Measurements from ENCODE around the gene UBASH3A. TPM values are rescaled to one million over a fixed set of nuclear protein-coding genes. Genes with fewer than 3 reads are reported as not detected.

Gene UBASH3A
- total and polyA plus RNA-seq, 2 donors (not counting 1 experiment from before 2014, with no cell fraction given), result 0.12 to 0.33 TPM

DNA sequence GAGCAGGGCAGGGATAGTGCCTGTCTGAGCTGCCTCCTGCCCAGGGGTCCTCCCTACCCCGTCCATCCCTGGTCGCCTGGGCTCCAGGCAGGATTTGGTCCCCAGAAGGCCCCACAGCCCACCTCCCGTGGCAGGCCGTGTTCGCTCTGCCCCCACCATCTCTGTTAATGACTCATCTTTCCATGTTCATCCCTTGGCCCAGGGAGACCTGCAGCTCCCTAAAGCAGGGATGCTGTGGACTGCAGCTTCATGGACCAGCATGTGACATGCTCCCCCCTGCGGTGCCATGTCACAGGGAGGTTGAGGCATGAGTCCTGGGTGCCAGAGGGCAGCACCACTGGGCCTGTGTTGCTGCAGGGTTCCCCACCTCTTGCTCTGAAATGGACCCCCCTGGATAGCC is 26.8 kb downstream of the UBASH3A start:
- Histone ChIP-seq H3K9ac (ENCODE audit: low read length) (no peak overlapping the region), H4K20me1 (ENCODE audit: control insufficient read depth, insufficient read depth, low read length, poor library complexity, severe bottlenecking) (no peaks in the 10 kb centered on the region), H3K79me2 (ENCODE audit: control insufficient read depth, insufficient read depth, low read length) (no peaks in the 10 kb centered on the region), H3K27me3 (replicated peaks in 1 of 4; ENCODE audit: control extremely low read depth in 1 of 4, control insufficient read depth in 3 of 4, insufficient read depth in 4 of 4, low read length in 3 of 4) (peaks cover 0 to 24% (median 7%) of the 10 kb centered on the region in 4 experiments), H3K36me3 (replicated peaks in 1 of 2; ENCODE audit: control extremely low read depth in 1 of 2, control insufficient read depth in 1 of 2, extremely low read depth in 1 of 2, insufficient read depth in 2 of 2, low read length in 1 of 2) (no peaks in the 10 kb centered on the region), H3K4me2 (replicated peaks; ENCODE audit: low read depth, low read length, poor library complexity, severe bottlenecking) (no peak overlapping the region), H3K4me1 (ENCODE audit: control insufficient read depth in 2 of 2, insufficient read depth in 2 of 2, low read length in 2 of 2) (peaks cover 6 to 15% of the 10 kb centered on the region in 2 donors), H2AFZ (ENCODE audit: insufficient read depth, low read depth, low read length, poor library complexity, severe bottlenecking) (no peak overlapping the region), H3K27ac (ENCODE audit: low read length in 2 of 2) (no peak overlapping the region), H3K4me3 (ENCODE audit: control extremely low read depth in 1 of 5, extremely low read depth in 1 of 5, insufficient read depth in 1 of 5, low read depth in 2 of 5, low read length in 4 of 5) (no peak overlapping the region), H3K9me3 (ENCODE audit: control extremely low read depth in 1 of 3, control insufficient read depth in 2 of 3, insufficient read depth in 1 of 3, low read length in 2 of 3) (peaks cover 0 to 16% (median 9%) of the 10 kb centered on the region in 3 donors)
- H3K4me1 Mint-ChIP-seq, result peaks cover 8% of the 10 kb centered on the region
- POLR2A ChIA-PET, result no interaction called here
- ATAC-seq (ENCODE audit: low read depth) (no peak), DNase-seq (no peak)
- no peak overlapping the region for H3K4me3 Mint-ChIP-seq
- CTCF ChIA-PET, result no interaction called here
- peaks cover 41% of the 10 kb centered on the region for H3K27me3 Mint-ChIP-seq
- peaks cover 10% of the 10 kb centered on the region for H3K9me3 Mint-ChIP-seq (ENCODE audit: insufficient read depth)
- TF ChIP-seq, protein P1, sequence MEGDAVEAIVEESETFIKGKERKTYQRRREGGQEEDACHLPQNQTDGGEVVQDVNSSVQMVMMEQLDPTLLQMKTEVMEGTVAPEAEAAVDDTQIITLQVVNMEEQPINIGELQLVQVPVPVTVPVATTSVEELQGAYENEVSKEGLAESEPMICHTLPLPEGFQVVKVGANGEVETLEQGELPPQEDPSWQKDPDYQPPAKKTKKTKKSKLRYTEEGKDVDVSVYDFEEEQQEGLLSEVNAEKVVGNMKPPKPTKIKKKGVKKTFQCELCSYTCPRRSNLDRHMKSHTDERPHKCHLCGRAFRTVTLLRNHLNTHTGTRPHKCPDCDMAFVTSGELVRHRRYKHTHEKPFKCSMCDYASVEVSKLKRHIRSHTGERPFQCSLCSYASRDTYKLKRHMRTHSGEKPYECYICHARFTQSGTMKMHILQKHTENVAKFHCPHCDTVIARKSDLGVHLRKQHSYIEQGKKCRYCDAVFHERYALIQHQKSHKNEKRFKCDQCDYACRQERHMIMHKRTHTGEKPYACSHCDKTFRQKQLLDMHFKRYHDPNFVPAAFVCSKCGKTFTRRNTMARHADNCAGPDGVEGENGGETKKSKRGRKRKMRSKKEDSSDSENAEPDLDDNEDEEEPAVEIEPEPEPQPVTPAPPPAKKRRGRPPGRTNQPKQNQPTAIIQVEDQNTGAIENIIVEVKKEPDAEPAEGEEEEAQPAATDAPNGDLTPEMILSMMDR (IDR thresholded peaks at IDR 0.05), result no peak
- TF ChIP-seq EZH2 (IDR thresholded peaks at IDR 0.05; ENCODE audit: borderline replicate concordance, insufficient read depth, low read depth, low read length, poor library complexity, severe bottlenecking), result no peak
- no peak overlapping the region for H3K27ac Mint-ChIP-seq
- 77% methylated on average over 6 of the region's 6 CpGs for WGBS (ENCODE audit: insufficient coverage)
- intact Hi-C loops (cut with micrococcal nuclease), result no loop called here

DNA sequence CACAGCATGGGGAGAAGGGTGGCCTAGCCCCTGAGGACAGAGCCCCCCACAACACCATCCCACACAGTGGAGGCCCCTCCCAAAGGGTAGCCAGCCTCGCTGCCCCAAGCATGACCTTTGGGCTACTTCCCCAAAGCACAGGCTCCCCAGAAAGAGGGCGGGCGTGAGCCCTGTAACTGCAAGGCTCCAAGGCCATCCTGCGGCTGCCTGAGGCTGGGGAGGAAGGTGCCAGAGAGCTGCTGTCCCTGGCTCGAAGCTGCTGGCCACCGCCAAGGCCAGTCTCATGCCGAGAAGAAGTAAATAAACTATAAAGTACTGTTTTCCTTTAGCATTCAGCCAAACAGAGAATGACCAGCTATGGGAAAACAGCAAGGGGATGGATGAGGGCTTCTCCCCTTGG is 27.5 kb downstream of the UBASH3A start:
- H3K4me3 Mint-ChIP-seq, result no peak overlapping the region

More for the DNA sequence above, 27.5 kb downstream of the UBASH3A start:
- no peaks in the 10 kb centered on the region for H3K36me3 ChIP-seq (replicated peaks in 1 of 2; ENCODE audit: control extremely low read depth in 1 of 2, control insufficient read depth in 1 of 2, extremely low read depth in 1 of 2, insufficient read depth in 2 of 2, low read length in 1 of 2)
- Mint-ChIP-seq H3K9me3 (ENCODE audit: insufficient read depth) (peaks cover 10% of the 10 kb centered on the region), H3K27ac (no peak overlapping the region), H3K4me1 (peaks cover 4% of the 10 kb centered on the region), H3K27me3 (peaks cover 38% of the 10 kb centered on the region)
- peaks cover 0 to 8% of the 10 kb centered on the region in 2 donors for H3K4me1 ChIP-seq (ENCODE audit: control insufficient read depth in 2 of 2, insufficient read depth in 2 of 2, low read length in 2 of 2)
- TF ChIP-seq EZH2 (IDR thresholded peaks at IDR 0.05; ENCODE audit: borderline replicate concordance, insufficient read depth, low read depth, low read length, poor library complexity, severe bottlenecking), result no peak
- TF ChIP-seq, protein P1 (IDR thresholded peaks at IDR 0.05), result no peak
- H3K27ac ChIP-seq (ENCODE audit: low read length in 2 of 2), result no peak overlapping the region
- peaks cover 0 to 24% (median 7%) of the 10 kb centered on the region in 4 experiments for H3K27me3 ChIP-seq (replicated peaks in 1 of 4; ENCODE audit: control extremely low read depth in 1 of 4, control insufficient read depth in 3 of 4, insufficient read depth in 4 of 4, low read length in 3 of 4)
- no peaks in the 10 kb centered on the region for H3K79me2 ChIP-seq (ENCODE audit: control insufficient read depth, insufficient read depth, low read length)
- H3K4me2 ChIP-seq (replicated peaks; ENCODE audit: low read depth, low read length, poor library complexity, severe bottlenecking), result no peak overlapping the region
- no peak for DNase-seq
- no CpG with 5 or more reads among the region's 7 CpGs for WGBS (ENCODE audit: insufficient coverage)
- H2AFZ ChIP-seq (ENCODE audit: insufficient read depth, low read depth, low read length, poor library complexity, severe bottlenecking), result no peak overlapping the region
- no peak overlapping the region for H3K4me3 ChIP-seq (ENCODE audit: control extremely low read depth in 1 of 5, extremely low read depth in 1 of 5, insufficient read depth in 1 of 5, low read depth in 2 of 5, low read length in 4 of 5)
- CTCF ChIA-PET, result no interaction called here
- no peak overlapping the region for H3K9ac ChIP-seq (ENCODE audit: low read length)
- intact Hi-C loops (cut with micrococcal nuclease), result no loop called here
- H4K20me1 ChIP-seq (ENCODE audit: control insufficient read depth, insufficient read depth, low read length, poor library complexity, severe bottlenecking), result no peaks in the 10 kb centered on the region
- POLR2A ChIA-PET, result no interaction called here
- no peak for ATAC-seq (ENCODE audit: low read depth)
- peaks cover 0 to 16% (median 9%) of the 10 kb centered on the region in 3 donors for H3K9me3 ChIP-seq (ENCODE audit: control extremely low read depth in 1 of 3, control insufficient read depth in 2 of 3, insufficient read depth in 1 of 3, low read length in 2 of 3)

Data from B cell (primary cell).